ENCODE data around the gene LAMTOR4. TPM values are rescaled to one million over a fixed set of nuclear protein-coding genes. Genes with fewer than 3 reads are reported as not detected.
A peak's percentile ranks its signal among the peaks of the same experiment; 100 is the strongest.

Gene LAMTOR4
- total RNA-seq, 1 donor from 2014 or later = 62.7 TPM

- Histone ChIP-seq H3K79me2 (ENCODE audit: insufficient read depth, low read length) (peaks cover 36% of the 10 kb centered on the region), H3K9ac (ENCODE audit: low read length) (peak overlapping the region; percentile 91), H2AFZ (ENCODE audit: low read depth, low read length) (no peak overlapping the region), H3K4me3 (ENCODE audit: insufficient read depth, low read depth, low read length) (peak overlapping the region; percentile 69), H3K4me2 (ENCODE audit: low read length) (peak overlapping the region; percentile 93), H4K20me1 (ENCODE audit: insufficient read depth, low read length) (peaks cover 23% of the 10 kb centered on the region), H3K4me1 (ENCODE audit: insufficient read depth, low read length) (peaks cover 24% of the 10 kb centered on the region), H3K36me3 (ENCODE audit: insufficient read depth, low read length) (peaks cover 21% of the 10 kb centered on the region), H3K27ac (ENCODE audit: low read depth, low read length) (peak overlapping the region; percentile 66), H3K27me3 (ENCODE audit: insufficient read depth, low read length) (no peaks in the 10 kb centered on the region), H3K9me3 (ENCODE audit: insufficient read depth, low read depth, low read length) (no peaks in the 10 kb centered on the region)
- FAIRE-seq (no peak), DNase-seq (ENCODE audit: low read depth) (peak; percentile 98)
- Mint-ChIP-seq H3K9me3 (ENCODE audit: unreplicated experiment) (no peaks in the 10 kb centered on the region), H3K4me3 (ENCODE audit: unreplicated experiment) (peak overlapping the region; percentile 93), H3K27ac (ENCODE audit: unreplicated experiment) (peak overlapping the region; percentile 93), H3K36me3 (ENCODE audit: low read depth, unreplicated experiment) (peaks cover 20% of the 10 kb centered on the region), H3K27me3 (ENCODE audit: low read depth, unreplicated experiment) (no peaks in the 10 kb centered on the region), H3K4me1 (ENCODE audit: low read depth, unreplicated experiment) (peaks cover 22% of the 10 kb centered on the region)
- no peak for TF ChIP-seq EZH2 (IDR thresholded peaks at IDR 0.05; ENCODE audit: insufficient read depth, low read length)
- TF ChIP-seq, protein P1, sequence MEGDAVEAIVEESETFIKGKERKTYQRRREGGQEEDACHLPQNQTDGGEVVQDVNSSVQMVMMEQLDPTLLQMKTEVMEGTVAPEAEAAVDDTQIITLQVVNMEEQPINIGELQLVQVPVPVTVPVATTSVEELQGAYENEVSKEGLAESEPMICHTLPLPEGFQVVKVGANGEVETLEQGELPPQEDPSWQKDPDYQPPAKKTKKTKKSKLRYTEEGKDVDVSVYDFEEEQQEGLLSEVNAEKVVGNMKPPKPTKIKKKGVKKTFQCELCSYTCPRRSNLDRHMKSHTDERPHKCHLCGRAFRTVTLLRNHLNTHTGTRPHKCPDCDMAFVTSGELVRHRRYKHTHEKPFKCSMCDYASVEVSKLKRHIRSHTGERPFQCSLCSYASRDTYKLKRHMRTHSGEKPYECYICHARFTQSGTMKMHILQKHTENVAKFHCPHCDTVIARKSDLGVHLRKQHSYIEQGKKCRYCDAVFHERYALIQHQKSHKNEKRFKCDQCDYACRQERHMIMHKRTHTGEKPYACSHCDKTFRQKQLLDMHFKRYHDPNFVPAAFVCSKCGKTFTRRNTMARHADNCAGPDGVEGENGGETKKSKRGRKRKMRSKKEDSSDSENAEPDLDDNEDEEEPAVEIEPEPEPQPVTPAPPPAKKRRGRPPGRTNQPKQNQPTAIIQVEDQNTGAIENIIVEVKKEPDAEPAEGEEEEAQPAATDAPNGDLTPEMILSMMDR (IDR thresholded peaks at IDR 0.05; ENCODE audit: insufficient read depth, low read depth, low read length) = no peak
These were observed 45.5 kb upstream of the LAMTOR4 start for GRCh38 chr7:100102950-100103840.

DNA sequence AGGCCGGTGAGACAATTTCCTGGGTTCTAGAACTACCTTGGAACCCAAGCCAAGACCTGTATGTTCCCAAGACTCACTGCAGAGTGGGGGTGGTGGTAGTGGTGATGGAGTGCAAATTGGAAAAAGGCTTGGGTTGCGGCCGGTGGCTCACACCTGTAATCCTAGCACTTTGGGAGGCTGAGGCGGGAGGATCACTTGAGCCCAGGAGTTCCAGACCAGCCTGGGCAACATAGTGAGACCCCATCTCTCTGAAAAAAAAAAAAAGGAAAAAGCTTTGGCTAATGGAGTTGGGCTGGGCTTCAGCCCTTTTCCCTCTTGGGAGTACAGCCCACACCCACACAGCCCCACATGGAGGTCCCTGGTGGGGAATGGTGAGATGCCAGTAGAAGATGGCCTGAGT, 43.2 kb upstream of the LAMTOR4 start:
- peaks cover 13% of the 10 kb centered on the region for H4K20me1 ChIP-seq (ENCODE audit: insufficient read depth, low read length)
- no peak overlapping the region for H2AFZ ChIP-seq (ENCODE audit: low read depth, low read length)
- no peak for DNase-seq (ENCODE audit: low read depth)
- Mint-ChIP-seq H3K27me3 (ENCODE audit: low read depth, unreplicated experiment) (no peaks in the 10 kb centered on the region), H3K36me3 (ENCODE audit: low read depth, unreplicated experiment) (peaks cover 26% of the 10 kb centered on the region), H3K27ac (ENCODE audit: unreplicated experiment) (no peak overlapping the region), H3K4me1 (ENCODE audit: low read depth, unreplicated experiment) (peaks cover 6% of the 10 kb centered on the region), H3K9me3 (ENCODE audit: unreplicated experiment) (no peaks in the 10 kb centered on the region), H3K4me3 (ENCODE audit: unreplicated experiment) (no peak overlapping the region)
- H3K4me3 ChIP-seq (ENCODE audit: insufficient read depth, low read depth, low read length) = no peak overlapping the region
- peaks cover 12% of the 10 kb centered on the region for H3K79me2 ChIP-seq (ENCODE audit: insufficient read depth, low read length)
- no peak overlapping the region for H3K4me2 ChIP-seq (ENCODE audit: low read length)
- no peaks in the 10 kb centered on the region for H3K27me3 ChIP-seq (ENCODE audit: insufficient read depth, low read length)
- no peak for FAIRE-seq
- peaks cover 10% of the 10 kb centered on the region for H3K4me1 ChIP-seq (ENCODE audit: insufficient read depth, low read length)
- no peak overlapping the region for H3K9ac ChIP-seq (ENCODE audit: low read length)
- peaks cover 15% of the 10 kb centered on the region for H3K36me3 ChIP-seq (ENCODE audit: insufficient read depth, low read length)
- H3K9me3 ChIP-seq (ENCODE audit: insufficient read depth, low read depth, low read length) = no peaks in the 10 kb centered on the region
- no peak for TF ChIP-seq EZH2 (IDR thresholded peaks at IDR 0.05; ENCODE audit: insufficient read depth, low read length)
- TF ChIP-seq, protein P1 (IDR thresholded peaks at IDR 0.05; ENCODE audit: insufficient read depth, low read depth, low read length) = no peak
- no peak overlapping the region for H3K27ac ChIP-seq (ENCODE audit: low read depth, low read length)

GRCh38 chr7:100106633-100107032, 42.1 kb upstream of the LAMTOR4 start:
- peaks cover 6% of the 10 kb centered on the region for H3K79me2 ChIP-seq (ENCODE audit: insufficient read depth, low read length)
- H3K4me3 ChIP-seq (ENCODE audit: insufficient read depth, low read depth, low read length) = no peak overlapping the region
- TF ChIP-seq EZH2 (IDR thresholded peaks at IDR 0.05; ENCODE audit: insufficient read depth, low read length) = no peak
- TF ChIP-seq, protein P1 (IDR thresholded peaks at IDR 0.05; ENCODE audit: insufficient read depth, low read depth, low read length) = no peak
- no peak for FAIRE-seq
- H2AFZ ChIP-seq (ENCODE audit: low read depth, low read length) = no peak overlapping the region
- H3K27ac Mint-ChIP-seq (ENCODE audit: unreplicated experiment) = peak overlapping the region; percentile 69
- peaks cover 6% of the 10 kb centered on the region for H3K4me1 Mint-ChIP-seq (ENCODE audit: low read depth, unreplicated experiment)
- H3K9ac ChIP-seq (ENCODE audit: low read length) = no peak overlapping the region
- no peak overlapping the region for H3K4me2 ChIP-seq (ENCODE audit: low read length)
- peaks cover 31% of the 10 kb centered on the region for H3K36me3 Mint-ChIP-seq (ENCODE audit: low read depth, unreplicated experiment)
- peaks cover 13% of the 10 kb centered on the region for H4K20me1 ChIP-seq (ENCODE audit: insufficient read depth, low read length)
- no peaks in the 10 kb centered on the region for H3K9me3 Mint-ChIP-seq (ENCODE audit: unreplicated experiment)
- H3K27me3 ChIP-seq (ENCODE audit: insufficient read depth, low read length) = no peaks in the 10 kb centered on the region
- DNase-seq (ENCODE audit: low read depth) = no peak
- peaks cover 21% of the 10 kb centered on the region for H3K36me3 ChIP-seq (ENCODE audit: insufficient read depth, low read length)
- no peak overlapping the region for H3K27ac ChIP-seq (ENCODE audit: low read depth, low read length)
- no peaks in the 10 kb centered on the region for H3K9me3 ChIP-seq (ENCODE audit: insufficient read depth, low read depth, low read length)
- no peak overlapping the region for H3K4me3 Mint-ChIP-seq (ENCODE audit: unreplicated experiment)
- H3K27me3 Mint-ChIP-seq (ENCODE audit: low read depth, unreplicated experiment) = no peaks in the 10 kb centered on the region
- H3K4me1 ChIP-seq (ENCODE audit: insufficient read depth, low read length) = peaks cover 10% of the 10 kb centered on the region
